Pons (tissue), 1 donor: ENCODE data around the gene IQGAP2.

Experiments
- DNase-seq: peaks from one replicate; pipeline ENCODE4 v3.0.0-alpha.2; 2016; ENCODE audit warnings: low spot score

Gene IQGAP2

GRCh38 chr5:76476474-76477038 lies 73.5 kb downstream of the IQGAP2 start:
- DNase-seq = no peak

- DNase-seq = no peak
Measured at GRCh38 chr5:76477061-76477460, 74.0 kb downstream of the IQGAP2 start.

GRCh38 chr5:76477571-76477970 lies 74.5 kb downstream of the IQGAP2 start:
- no peak for DNase-seq

GRCh38 chr5:76479281-76479680 lies 76.2 kb downstream of the IQGAP2 start:
- no peak for DNase-seq

GRCh38 chr5:76479973-76480667 lies 77.0 kb downstream of the IQGAP2 start:
- DNase-seq = no peak

GRCh38 chr5:76482984-76483383 lies 79.9 kb downstream of the IQGAP2 start:
- DNase-seq = no peak

- no peak for DNase-seq
Measured at GRCh38 chr5:76483433-76483832, 80.3 kb downstream of the IQGAP2 start.

GRCh38 chr5:76483881-76484280 lies 80.8 kb downstream of the IQGAP2 start:
- DNase-seq = no peak

- DNase-seq = no peak
Measured at GRCh38 chr5:76485511-76485910, 82.4 kb downstream of the IQGAP2 start.

GRCh38 chr5:76487386-76487785 lies 84.3 kb downstream of the IQGAP2 start:
- no peak for DNase-seq

GRCh38 chr5:76487821-76488220 lies 84.7 kb downstream of the IQGAP2 start:
- DNase-seq = no peak

- no peak for DNase-seq
Measured at GRCh38 chr5:76488969-76489368, 85.9 kb downstream of the IQGAP2 start.

GRCh38 chr5:76489877-76490688 lies 87.0 kb downstream of the IQGAP2 start:
- no peak for DNase-seq

GRCh38 chr5:76490960-76491359 lies 87.9 kb downstream of the IQGAP2 start:
- DNase-seq = no peak

GRCh38 chr5:76492819-76493189 lies 89.7 kb downstream of the IQGAP2 start:
- DNase-seq = no peak

GRCh38 chr5:76493190-76493837 lies 90.2 kb downstream of the IQGAP2 start:
- no peak for DNase-seq

GRCh38 chr5:76494201-76494600 lies 91.1 kb downstream of the IQGAP2 start:
- no peak for DNase-seq

- no peak for DNase-seq
Measured at GRCh38 chr5:76495870-76496269, 92.8 kb downstream of the IQGAP2 start.

GRCh38 chr5:76497065-76497460 lies 94.0 kb downstream of the IQGAP2 start:
- no peak for DNase-seq

- DNase-seq = no peak
Measured at GRCh38 chr5:76497986-76498717, 95.1 kb downstream of the IQGAP2 start.

- DNase-seq = no peak
Measured at GRCh38 chr5:76499507-76500161, 96.5 kb downstream of the IQGAP2 start.
